AG10803 (cell line): ENCODE results near the gene ETV6.

Source experiments
- DNase-seq: peaks from one replicate; pipeline ENCODE4 v3.0.0; 2010; ENCODE audit warnings: low read depth
- H3K4me3 ChIP-seq: 2 replicates; pipeline ENCODE4 v1.5.1; 2011; ENCODE audit warnings: mild to moderate bottlenecking, low read length, control low read depth
- TF ChIP-seq, protein P1 (sequence below): conservative IDR thresholded peaks from 2 replicates; pipeline ENCODE4 v1.5.1; 2011; ENCODE audit warnings: mild to moderate bottlenecking, low read length, control low read depth, inconsistent platforms

Gene ETV6

DNA sequence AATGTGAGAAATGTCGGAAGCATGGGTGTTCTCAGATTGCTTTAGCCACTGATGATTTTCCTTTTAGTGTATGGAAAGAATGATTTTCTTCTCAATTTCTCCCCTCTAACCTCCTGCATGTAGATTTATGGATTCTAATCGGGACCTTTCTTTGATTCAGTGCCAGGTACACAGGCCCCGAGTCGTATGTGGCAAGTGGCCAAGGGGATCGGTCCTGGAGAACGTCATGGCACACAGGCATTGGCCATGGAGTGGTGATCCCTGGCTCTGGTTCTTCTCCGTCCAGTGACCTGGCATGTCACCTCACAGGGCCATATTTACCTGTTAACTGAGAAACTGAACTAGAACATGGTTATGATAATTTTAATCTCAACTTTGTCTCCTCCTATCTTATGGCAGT is 58.1 kb downstream of the ETV6 start:
- DNase-seq: no peak
- no peak overlapping the region for H3K4me3 ChIP-seq
- TF ChIP-seq, protein P1, sequence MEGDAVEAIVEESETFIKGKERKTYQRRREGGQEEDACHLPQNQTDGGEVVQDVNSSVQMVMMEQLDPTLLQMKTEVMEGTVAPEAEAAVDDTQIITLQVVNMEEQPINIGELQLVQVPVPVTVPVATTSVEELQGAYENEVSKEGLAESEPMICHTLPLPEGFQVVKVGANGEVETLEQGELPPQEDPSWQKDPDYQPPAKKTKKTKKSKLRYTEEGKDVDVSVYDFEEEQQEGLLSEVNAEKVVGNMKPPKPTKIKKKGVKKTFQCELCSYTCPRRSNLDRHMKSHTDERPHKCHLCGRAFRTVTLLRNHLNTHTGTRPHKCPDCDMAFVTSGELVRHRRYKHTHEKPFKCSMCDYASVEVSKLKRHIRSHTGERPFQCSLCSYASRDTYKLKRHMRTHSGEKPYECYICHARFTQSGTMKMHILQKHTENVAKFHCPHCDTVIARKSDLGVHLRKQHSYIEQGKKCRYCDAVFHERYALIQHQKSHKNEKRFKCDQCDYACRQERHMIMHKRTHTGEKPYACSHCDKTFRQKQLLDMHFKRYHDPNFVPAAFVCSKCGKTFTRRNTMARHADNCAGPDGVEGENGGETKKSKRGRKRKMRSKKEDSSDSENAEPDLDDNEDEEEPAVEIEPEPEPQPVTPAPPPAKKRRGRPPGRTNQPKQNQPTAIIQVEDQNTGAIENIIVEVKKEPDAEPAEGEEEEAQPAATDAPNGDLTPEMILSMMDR: no peak

DNA sequence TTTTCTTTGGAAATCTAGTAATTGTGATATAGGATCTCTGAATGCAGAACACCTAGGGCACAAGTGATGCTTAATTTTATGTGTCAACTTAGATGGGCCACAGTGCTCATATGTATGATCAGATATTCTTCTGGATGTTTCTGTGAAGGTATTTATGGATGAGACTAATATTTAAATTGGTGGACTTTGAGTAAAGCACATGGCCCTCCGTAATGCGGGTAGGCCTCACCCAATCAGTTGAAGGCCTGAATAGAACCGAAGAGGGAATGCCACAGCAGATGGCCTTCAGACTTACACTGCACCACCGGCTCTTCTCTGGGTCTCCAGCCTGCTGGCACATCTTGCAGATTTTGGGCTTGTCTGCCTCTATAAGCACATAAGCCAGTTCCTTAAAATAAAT is 60.0 kb downstream of the ETV6 start:
- TF ChIP-seq, protein P1: no peak
- DNase-seq: no peak
- H3K4me3 ChIP-seq: no peak overlapping the region

DNA sequence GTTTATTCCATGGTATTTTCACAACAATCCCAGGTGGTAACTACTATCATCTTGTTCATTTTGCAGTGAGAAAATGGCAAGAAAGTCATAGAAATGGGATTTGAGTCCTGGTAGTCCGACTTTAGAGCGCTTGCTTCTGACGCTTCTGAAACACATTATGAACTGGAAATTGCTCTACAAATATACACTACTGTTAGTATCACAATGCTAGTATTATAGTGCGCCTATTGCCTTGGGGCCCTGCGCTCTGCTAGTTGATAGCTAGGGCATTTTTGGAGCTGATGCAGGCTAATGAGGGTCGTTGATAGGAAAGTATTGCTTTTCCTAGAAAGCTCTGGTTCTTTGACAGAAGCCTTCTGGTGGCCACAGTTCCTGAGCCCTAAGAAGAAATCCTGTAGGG is 61.0 kb downstream of the ETV6 start:
- no peak overlapping the region for H3K4me3 ChIP-seq
- no peak for DNase-seq
- TF ChIP-seq, protein P1: no peak

DNA sequence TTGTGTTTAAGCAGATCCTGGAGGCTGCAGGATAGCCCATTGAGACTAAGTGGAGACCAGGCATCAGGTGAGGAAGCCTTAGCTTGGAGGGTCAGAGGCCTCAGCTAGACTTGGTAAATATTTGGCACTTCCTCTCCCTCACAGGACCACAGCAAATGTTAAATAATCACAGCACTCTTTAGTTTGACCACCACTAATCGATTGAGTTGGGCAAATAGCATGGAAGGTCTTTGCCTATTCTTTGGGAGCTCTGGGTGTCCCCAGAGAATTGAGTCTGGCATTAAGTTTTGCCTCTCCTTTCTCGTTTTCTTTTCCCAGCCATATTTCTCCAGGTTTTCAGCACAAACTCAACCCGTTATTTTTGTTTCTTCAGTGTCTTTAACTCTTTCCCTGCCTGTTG is 61.4 kb downstream of the ETV6 start:
- no peak overlapping the region for H3K4me3 ChIP-seq
- no peak for DNase-seq
- TF ChIP-seq, protein P1: no peak

DNA sequence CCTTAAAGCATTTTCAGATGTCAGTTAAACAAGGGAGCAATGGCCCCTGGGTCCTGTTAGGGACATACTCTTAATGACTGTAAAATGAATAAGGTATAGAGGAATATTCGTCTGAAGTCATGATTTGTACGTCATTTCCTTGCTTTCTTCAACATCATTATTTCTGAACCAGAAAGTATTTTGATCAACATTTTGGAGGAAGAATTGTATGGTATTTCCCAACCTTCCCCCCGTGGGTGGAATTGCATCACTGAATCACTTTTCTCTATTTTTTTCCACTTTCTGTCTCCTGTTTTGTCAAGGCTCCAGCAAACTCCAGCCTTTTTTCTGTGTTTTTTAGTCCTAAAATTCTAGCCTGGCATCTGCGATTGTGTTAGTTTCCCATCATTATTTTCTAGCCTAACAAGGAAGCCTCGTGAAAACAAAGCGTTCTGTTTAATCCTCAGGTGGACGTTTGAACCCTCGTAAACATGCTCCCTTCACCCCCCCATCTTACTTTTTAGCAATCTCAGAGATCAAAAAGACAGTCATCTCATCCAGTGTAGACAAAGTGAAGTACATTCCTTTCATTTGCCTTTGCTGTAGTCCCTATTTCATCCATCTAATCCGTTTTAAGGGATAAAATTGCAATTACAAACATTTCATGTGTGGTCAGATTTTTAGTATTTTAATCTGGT is 62.3 kb downstream of the ETV6 start:
- TF ChIP-seq, protein P1: no peak
- no peak overlapping the region for H3K4me3 ChIP-seq
- peak; percentile 72 for DNase-seq

DNA sequence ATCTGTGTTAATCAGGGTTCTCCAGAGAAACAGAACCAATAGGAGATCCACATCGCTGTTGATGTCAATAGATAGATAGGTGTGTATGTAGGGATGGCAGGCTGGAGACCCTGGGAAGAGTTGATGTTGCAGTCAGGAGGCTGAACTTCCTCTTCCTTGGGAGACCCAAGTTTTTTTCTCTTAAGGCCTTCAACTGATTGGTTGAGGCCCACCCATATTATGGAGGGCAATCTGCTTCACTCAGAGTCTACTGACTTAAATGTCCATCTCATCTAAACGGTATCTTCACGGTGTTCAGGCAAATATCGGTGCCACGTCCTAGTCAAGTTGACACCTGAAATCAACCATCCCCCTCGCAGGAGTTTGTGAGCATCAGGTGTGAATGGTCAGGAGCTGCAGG is 63.0 kb downstream of the ETV6 start:
- TF ChIP-seq, protein P1: no peak
- H3K4me3 ChIP-seq: no peak overlapping the region
- DNase-seq: no peak

DNA sequence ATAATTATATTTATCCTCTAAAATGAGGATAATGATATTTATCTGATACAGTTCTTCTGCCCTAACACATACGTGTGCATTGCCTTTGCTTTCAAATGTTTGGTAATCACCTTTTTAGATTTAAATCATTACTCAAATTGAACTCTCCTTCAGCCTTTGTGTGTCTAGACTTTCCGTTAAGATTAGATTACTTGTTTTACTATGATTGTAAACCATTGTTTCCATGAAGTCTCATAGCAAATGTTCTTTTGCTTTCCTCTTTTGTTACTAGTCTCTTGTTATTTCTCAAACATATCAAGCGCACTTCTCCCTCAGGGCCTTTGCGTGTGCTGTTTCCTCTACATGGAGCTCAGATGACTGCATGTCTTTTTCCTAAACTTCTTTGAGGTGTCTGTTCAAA is 63.7 kb downstream of the ETV6 start:
- no peak overlapping the region for H3K4me3 ChIP-seq
- TF ChIP-seq, protein P1: no peak
- DNase-seq: no peak
